HL-60/S4 treated with phorbol 12-myristate 13-acetate at 8.2 ng/mL for 4 days and 3 days (cell line): Measurements from ENCODE around the gene TMEM53.

Source experiments
- in situ Hi-C: fragments of 300-500 bp; cut with MboI; formaldehyde crosslinking; loops from 2 replicates; pipeline ENCODE4 v1.15.0; 2022; ENCODE audit warnings: low sequenced_read_pairs

Gene TMEM53

GRCh38 chr1:44698138-44698537 lies 23.9 kb upstream of the TMEM53 start:
- in situ Hi-C loops, result no loop called here

GRCh38 chr1:44696789-44697345 lies 22.6 kb upstream of the TMEM53 start:
- in situ Hi-C loops, result no loop called here

- in situ Hi-C loops, result no loop called here
Measured at GRCh38 chr1:44696101-44696500, 21.8 kb upstream of the TMEM53 start.

- in situ Hi-C loops, result no loop called here
Measured at GRCh38 chr1:44695671-44696070, 21.4 kb upstream of the TMEM53 start.

- in situ Hi-C loops, result no loop called here
Measured at GRCh38 chr1:44694863-44695478, 20.7 kb upstream of the TMEM53 start.

GRCh38 chr1:44693900-44694299 lies 19.6 kb upstream of the TMEM53 start:
- in situ Hi-C loops, result no loop called here

- in situ Hi-C loops, result no loop called here
Measured at GRCh38 chr1:44693159-44693558, 18.9 kb upstream of the TMEM53 start.

GRCh38 chr1:44689447-44689765 lies 15.1 kb upstream of the TMEM53 start:
- in situ Hi-C loops, result no loop called here

GRCh38 chr1:44688760-44689446 lies 14.6 kb upstream of the TMEM53 start:
- in situ Hi-C loops, result no loop called here

GRCh38 chr1:44685881-44686280 lies 11.6 kb upstream of the TMEM53 start:
- in situ Hi-C loops, result no loop called here

- in situ Hi-C loops, result no loop called here
Measured at GRCh38 chr1:44685218-44685617, 10.9 kb upstream of the TMEM53 start.

- in situ Hi-C loops, result no loop called here
Measured at GRCh38 chr1:44684525-44684924, 10.2 kb upstream of the TMEM53 start.

- in situ Hi-C loops, result no loop called here
Measured at GRCh38 chr1:44682883-44683265, 8.6 kb upstream of the TMEM53 start.

GRCh38 chr1:44681905-44682882 lies 7.9 kb upstream of the TMEM53 start:
- in situ Hi-C loops, result no loop called here

- in situ Hi-C loops, result no loop called here
Measured at GRCh38 chr1:44679468-44679867, 5.2 kb upstream of the TMEM53 start.

GRCh38 chr1:44678626-44679025 lies 4.3 kb upstream of the TMEM53 start:
- in situ Hi-C loops, result no loop called here

GRCh38 chr1:44678120-44678519 lies 3.8 kb upstream of the TMEM53 start:
- in situ Hi-C loops, result no loop called here

- in situ Hi-C loops, result no loop called here
Measured at GRCh38 chr1:44677201-44677766, 3.0 kb upstream of the TMEM53 start.

GRCh38 chr1:44676484-44677200 lies 2.4 kb upstream of the TMEM53 start:
- in situ Hi-C loops, result no loop called here

- in situ Hi-C loops, result no loop called here
Measured at GRCh38 chr1:44675186-44675585, 905 bp upstream of the TMEM53 start.
